K562 (cell line): Measurements from ENCODE around the gene SEMA4F.

ENCODE experiments used
- GATA2 ChIP-seq: sonication (generic); formaldehyde crosslinking; IDR thresholded peaks from 2 replicates; pipeline ENCODE4 v1.4.0; 2020; ENCODE audit warnings: mild to moderate bottlenecking, missing genetic modification reagents
- HINFP ChIP-seq: fragments of 450-650 bp; conservative IDR thresholded peaks from 2 replicates; pipeline ENCODE4 v1.6.1; 2016; ENCODE audit warnings: missing genetic modification characterization, low read depth, mild to moderate bottlenecking, control low read depth, missing compliant biosample characterization
- MCM2 ChIP-seq: fragments of 450-650 bp; IDR thresholded peaks from 2 replicates; pipeline ENCODE4 v1.6.1; 2017; ENCODE audit warnings: low read depth, mild to moderate bottlenecking
- NBN ChIP-seq: fragments of 450-650 bp; IDR thresholded peaks from 2 replicates; pipeline ENCODE4 v1.6.1; 2016; ENCODE audit warnings: low read depth, mild to moderate bottlenecking
- PBX2 ChIP-seq, 2 experiments: IDR thresholded peaks in 1 of 2; conservative IDR thresholded peaks in 1 of 2; 2 replicates each; pipeline ENCODE4 v1.6.1; 2016; ENCODE audit warnings: low read depth in 2 of 2, mild to moderate bottlenecking in 1 of 2, missing compliant biosample characterization in 1 of 2, missing genetic modification characterization in 1 of 2, moderate library complexity in 1 of 2
- POLR2A ChIP-seq: fragments of 450-650 bp; conservative IDR thresholded peaks from 2 replicates; pipeline ENCODE4 v1.6.1; 2016
- RB1 ChIP-seq: fragments of 450-650 bp; IDR thresholded peaks from 2 replicates; pipeline ENCODE4 v1.6.1; 2017; ENCODE audit warnings: low read depth, mild to moderate bottlenecking
- SMAD4 ChIP-seq: fragments of 250-450 bp; sonication (Bioruptor Pico); conservative IDR thresholded peaks from 2 replicates; pipeline ENCODE4 v1.8.0; 2021; ENCODE audit warnings: inconsistent platforms, mild to moderate bottlenecking, moderate library complexity
- YY1 ChIP-seq, 3 experiments: IDR thresholded peaks; 2 replicates each; pipeline ENCODE4 v1.6.1; 2011; ENCODE audit warnings: low read length in 2 of 3, mild to moderate bottlenecking in 2 of 3, moderate library complexity in 2 of 3, borderline replicate concordance in 1 of 3, control low read depth in 1 of 3, low read depth in 1 of 3; ENCODE audit not compliant: insufficient read depth in 3 of 3, insufficient replicate concordance in 2 of 3, control insufficient read depth in 1 of 3, insufficient read length in 1 of 3; ENCODE audit errors: extremely low read depth in 1 of 3
- ZNF707 ChIP-seq: fragments of 250-450 bp; sonication (Bioruptor Pico); conservative IDR thresholded peaks from 2 replicates; pipeline ENCODE4 v1.8.0; 2022; ENCODE audit warnings: inconsistent platforms, mild to moderate bottlenecking, moderate library complexity
- TF ChIP-seq, protein P1 (sequence below): sonication (generic); formaldehyde crosslinking; IDR thresholded peaks from 2 replicates; pipeline ENCODE4 v1.5.0; 2020; ENCODE audit warnings: missing genetic modification reagents
- TF ChIP-seq, protein P2 (sequence below): fragments of 200-600 bp; sonication (generic); IDR thresholded peaks from one replicate; pipeline ENCODE4 v1.6.1; 2012; ENCODE audit warnings: mild to moderate bottlenecking, low read depth, low read length, inconsistent platforms

DNA sequence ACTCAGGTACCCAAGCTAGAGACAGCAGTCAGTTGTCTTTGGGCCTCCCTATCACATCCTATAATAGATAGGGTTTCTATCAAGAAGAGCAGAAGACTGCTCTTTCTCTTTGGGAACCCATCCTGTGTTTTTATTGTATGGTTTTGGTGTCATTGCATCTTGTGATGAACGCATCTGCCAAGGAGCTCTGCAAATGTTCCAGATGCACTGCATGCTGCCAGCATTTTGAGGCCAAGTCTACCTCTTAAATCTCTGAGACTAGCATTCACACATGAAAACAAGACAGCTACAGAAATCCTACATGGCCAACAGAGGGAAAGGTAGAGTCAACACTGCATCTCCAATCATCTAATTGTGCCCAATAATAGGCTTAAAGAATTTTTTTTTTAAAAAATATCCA is 14.0 kb downstream of the SEMA4F start:
- no peak for TF ChIP-seq RB1
- TF ChIP-seq, protein P1, sequence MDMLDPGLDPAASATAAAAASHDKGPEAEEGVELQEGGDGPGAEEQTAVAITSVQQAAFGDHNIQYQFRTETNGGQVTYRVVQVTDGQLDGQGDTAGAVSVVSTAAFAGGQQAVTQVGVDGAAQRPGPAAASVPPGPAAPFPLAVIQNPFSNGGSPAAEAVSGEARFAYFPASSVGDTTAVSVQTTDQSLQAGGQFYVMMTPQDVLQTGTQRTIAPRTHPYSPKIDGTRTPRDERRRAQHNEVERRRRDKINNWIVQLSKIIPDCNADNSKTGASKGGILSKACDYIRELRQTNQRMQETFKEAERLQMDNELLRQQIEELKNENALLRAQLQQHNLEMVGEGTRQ (CRISPR knock-in tag): no peak
- TF ChIP-seq HINFP (tag): no peak
- no peak for TF ChIP-seq NBN
- no peak for TF ChIP-seq GATA2 (CRISPR knock-in tag)
- no peak for TF ChIP-seq SMAD4 (CRISPR knock-in tag)
- TF ChIP-seq, protein P2, sequence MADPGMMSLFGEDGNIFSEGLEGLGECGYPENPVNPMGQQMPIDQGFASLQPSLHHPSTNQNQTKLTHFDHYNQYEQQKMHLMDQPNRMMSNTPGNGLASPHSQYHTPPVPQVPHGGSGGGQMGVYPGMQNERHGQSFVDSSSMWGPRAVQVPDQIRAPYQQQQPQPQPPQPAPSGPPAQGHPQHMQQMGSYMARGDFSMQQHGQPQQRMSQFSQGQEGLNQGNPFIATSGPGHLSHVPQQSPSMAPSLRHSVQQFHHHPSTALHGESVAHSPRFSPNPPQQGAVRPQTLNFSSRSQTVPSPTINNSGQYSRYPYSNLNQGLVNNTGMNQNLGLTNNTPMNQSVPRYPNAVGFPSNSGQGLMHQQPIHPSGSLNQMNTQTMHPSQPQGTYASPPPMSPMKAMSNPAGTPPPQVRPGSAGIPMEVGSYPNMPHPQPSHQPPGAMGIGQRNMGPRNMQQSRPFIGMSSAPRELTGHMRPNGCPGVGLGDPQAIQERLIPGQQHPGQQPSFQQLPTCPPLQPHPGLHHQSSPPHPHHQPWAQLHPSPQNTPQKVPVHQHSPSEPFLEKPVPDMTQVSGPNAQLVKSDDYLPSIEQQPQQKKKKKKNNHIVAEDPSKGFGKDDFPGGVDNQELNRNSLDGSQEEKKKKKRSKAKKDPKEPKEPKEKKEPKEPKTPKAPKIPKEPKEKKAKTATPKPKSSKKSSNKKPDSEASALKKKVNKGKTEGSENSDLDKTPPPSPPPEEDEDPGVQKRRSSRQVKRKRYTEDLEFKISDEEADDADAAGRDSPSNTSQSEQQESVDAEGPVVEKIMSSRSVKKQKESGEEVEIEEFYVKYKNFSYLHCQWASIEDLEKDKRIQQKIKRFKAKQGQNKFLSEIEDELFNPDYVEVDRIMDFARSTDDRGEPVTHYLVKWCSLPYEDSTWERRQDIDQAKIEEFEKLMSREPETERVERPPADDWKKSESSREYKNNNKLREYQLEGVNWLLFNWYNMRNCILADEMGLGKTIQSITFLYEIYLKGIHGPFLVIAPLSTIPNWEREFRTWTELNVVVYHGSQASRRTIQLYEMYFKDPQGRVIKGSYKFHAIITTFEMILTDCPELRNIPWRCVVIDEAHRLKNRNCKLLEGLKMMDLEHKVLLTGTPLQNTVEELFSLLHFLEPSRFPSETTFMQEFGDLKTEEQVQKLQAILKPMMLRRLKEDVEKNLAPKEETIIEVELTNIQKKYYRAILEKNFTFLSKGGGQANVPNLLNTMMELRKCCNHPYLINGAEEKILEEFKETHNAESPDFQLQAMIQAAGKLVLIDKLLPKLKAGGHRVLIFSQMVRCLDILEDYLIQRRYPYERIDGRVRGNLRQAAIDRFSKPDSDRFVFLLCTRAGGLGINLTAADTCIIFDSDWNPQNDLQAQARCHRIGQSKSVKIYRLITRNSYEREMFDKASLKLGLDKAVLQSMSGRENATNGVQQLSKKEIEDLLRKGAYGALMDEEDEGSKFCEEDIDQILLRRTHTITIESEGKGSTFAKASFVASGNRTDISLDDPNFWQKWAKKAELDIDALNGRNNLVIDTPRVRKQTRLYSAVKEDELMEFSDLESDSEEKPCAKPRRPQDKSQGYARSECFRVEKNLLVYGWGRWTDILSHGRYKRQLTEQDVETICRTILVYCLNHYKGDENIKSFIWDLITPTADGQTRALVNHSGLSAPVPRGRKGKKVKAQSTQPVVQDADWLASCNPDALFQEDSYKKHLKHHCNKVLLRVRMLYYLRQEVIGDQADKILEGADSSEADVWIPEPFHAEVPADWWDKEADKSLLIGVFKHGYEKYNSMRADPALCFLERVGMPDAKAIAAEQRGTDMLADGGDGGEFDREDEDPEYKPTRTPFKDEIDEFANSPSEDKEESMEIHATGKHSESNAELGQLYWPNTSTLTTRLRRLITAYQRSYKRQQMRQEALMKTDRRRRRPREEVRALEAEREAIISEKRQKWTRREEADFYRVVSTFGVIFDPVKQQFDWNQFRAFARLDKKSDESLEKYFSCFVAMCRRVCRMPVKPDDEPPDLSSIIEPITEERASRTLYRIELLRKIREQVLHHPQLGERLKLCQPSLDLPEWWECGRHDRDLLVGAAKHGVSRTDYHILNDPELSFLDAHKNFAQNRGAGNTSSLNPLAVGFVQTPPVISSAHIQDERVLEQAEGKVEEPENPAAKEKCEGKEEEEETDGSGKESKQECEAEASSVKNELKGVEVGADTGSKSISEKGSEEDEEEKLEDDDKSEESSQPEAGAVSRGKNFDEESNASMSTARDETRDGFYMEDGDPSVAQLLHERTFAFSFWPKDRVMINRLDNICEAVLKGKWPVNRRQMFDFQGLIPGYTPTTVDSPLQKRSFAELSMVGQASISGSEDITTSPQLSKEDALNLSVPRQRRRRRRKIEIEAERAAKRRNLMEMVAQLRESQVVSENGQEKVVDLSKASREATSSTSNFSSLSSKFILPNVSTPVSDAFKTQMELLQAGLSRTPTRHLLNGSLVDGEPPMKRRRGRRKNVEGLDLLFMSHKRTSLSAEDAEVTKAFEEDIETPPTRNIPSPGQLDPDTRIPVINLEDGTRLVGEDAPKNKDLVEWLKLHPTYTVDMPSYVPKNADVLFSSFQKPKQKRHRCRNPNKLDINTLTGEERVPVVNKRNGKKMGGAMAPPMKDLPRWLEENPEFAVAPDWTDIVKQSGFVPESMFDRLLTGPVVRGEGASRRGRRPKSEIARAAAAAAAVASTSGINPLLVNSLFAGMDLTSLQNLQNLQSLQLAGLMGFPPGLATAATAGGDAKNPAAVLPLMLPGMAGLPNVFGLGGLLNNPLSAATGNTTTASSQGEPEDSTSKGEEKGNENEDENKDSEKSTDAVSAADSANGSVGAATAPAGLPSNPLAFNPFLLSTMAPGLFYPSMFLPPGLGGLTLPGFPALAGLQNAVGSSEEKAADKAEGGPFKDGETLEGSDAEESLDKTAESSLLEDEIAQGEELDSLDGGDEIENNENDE: no peak
- TF ChIP-seq MCM2: no peak
- no peak for TF ChIP-seq YY1 (IDR thresholded peaks at IDR 0.05; ENCODE audit: borderline replicate concordance in 1 of 3, control insufficient read depth in 1 of 3, extremely low read depth in 1 of 3, insufficient read depth in 3 of 3, insufficient read length in 1 of 3, insufficient replicate concordance in 2 of 3, low read depth in 1 of 3, low read length in 2 of 3)
- TF ChIP-seq POLR2A: no peak
- no peak for TF ChIP-seq PBX2 (CRISPR knock-in tag; IDR thresholded peaks at IDR 0.05; ENCODE audit: low read depth)
- TF ChIP-seq PBX2 (tag; conservative IDR thresholded peaks at IDR 0.05; ENCODE audit: low read depth): no peak
- no peak for TF ChIP-seq ZNF707 (CRISPR knock-in tag)
